Hepatocyte (in vitro differentiated cells): Measurements from ENCODE around the gene TELO2. TPM values are rescaled to one million over a fixed set of nuclear protein-coding genes. Genes with fewer than 3 reads are reported as not detected.

Experiments
- DNase-seq: peaks from one replicate; pipeline ENCODE4 v3.0.0-alpha.2; 2016; ENCODE audit warnings: low spot score
- H2AFZ ChIP-seq: fragments of 200-600 bp; sonication (generic); 2 replicates; pipeline ENCODE4 v1.6.0; 2016; ENCODE audit warnings: antibody characterized with exemption, mild to moderate bottlenecking
- H3K27ac ChIP-seq: fragments of 200-600 bp; sonication (generic); 2 replicates; pipeline ENCODE4 v1.5.1; 2016; ENCODE audit warnings: mild to moderate bottlenecking
- H3K27me3 ChIP-seq: fragments of 200-600 bp; sonication (generic); 2 replicates; pipeline ENCODE4 v1.6.1; 2016
- H3K36me3 ChIP-seq: fragments of 200-600 bp; sonication (generic); replicated peaks from 2 replicates; pipeline ENCODE4 v1.5.1; 2016; ENCODE audit warnings: low read depth; ENCODE audit not compliant: insufficient read depth
- H3K4me1 ChIP-seq: fragments of 200-600 bp; sonication (generic); 2 replicates; pipeline ENCODE4 v1.5.1; 2016; ENCODE audit warnings: mild to moderate bottlenecking, moderate library complexity; ENCODE audit not compliant: insufficient read depth
- H3K4me2 ChIP-seq: fragments of 200-600 bp; sonication (generic); 2 replicates; pipeline ENCODE4 v1.6.0; 2016
- H3K4me3 ChIP-seq: fragments of 200-600 bp; sonication (generic); 2 replicates; pipeline ENCODE4 v1.5.1; 2016; ENCODE audit warnings: mild to moderate bottlenecking
- H3K79me2 ChIP-seq: fragments of 200-600 bp; sonication (generic); 2 replicates; pipeline ENCODE4 v1.6.0; 2017; ENCODE audit warnings: mild to moderate bottlenecking
- H3K9me2 ChIP-seq: fragments of 200-600 bp; sonication (generic); replicated peaks from 2 replicates; pipeline ENCODE4 v1.6.0; 2017; ENCODE audit warnings: mild to moderate bottlenecking; ENCODE audit not compliant: insufficient read depth
- H3K9me3 ChIP-seq: fragments of 200-600 bp; sonication (generic); 2 replicates; pipeline ENCODE4 v1.5.1; 2016; ENCODE audit warnings: low read depth, mild to moderate bottlenecking
- H4K20me1 ChIP-seq: fragments of 200-600 bp; sonication (generic); 2 replicates; pipeline ENCODE4 v1.6.0; 2016; ENCODE audit warnings: mild to moderate bottlenecking; ENCODE audit not compliant: insufficient read depth, poor library complexity, severe bottlenecking
- CTCF ChIP-seq: fragments of 200-600 bp; sonication (generic); IDR thresholded peaks from 2 replicates; pipeline ENCODE4 v1.5.1; 2016; ENCODE audit warnings: antibody characterized with exemption, mild to moderate bottlenecking; ENCODE audit not compliant: poor library complexity
- EZH2 ChIP-seq: fragments of 200-600 bp; sonication (generic); IDR thresholded peaks from 2 replicates; pipeline ENCODE4 v1.6.1; 2016; ENCODE audit warnings: antibody characterized with exemption, mild to moderate bottlenecking, borderline replicate concordance
- EZH2phosphoT487 ChIP-seq: fragments of 200-600 bp; sonication (generic); IDR thresholded peaks from one replicate; pipeline ENCODE4 v1.6.1; 2018; ENCODE audit warnings: antibody characterized with exemption, mild to moderate bottlenecking, low read depth, moderate library complexity; ENCODE audit not compliant: unreplicated experiment, severe bottlenecking
- WGBS: methylation state at CpG from one replicate; pipeline ENCODE4 v1.1.6; 2016; ENCODE audit warnings: low lambda C conversion rate; ENCODE audit errors: missing lambda C conversion rate; 5-methylcytosine and 5-hydroxymethylcytosine counted together
- polyA plus RNA-seq: library from polyadenylated mRNA; unstranded; fragments of >200 nt; fragmentation: Nextera tagmentation; extraction: Ambion mirVana; gene quantifications from 2 replicates; pipeline ENCODE4 v1.2.1, GENCODE V29; 2016
- total RNA-seq: library from RNA; depleted of rRNA; stranded (reverse); fragments of >200 nt; gene quantifications from 2 replicates; pipeline ENCODE4 v1.2.3, GENCODE V29; 2014

Gene TELO2
- total and polyA plus RNA-seq, 2 experiments from 2014 or later = 22.8 to 50.9 TPM

- Histone ChIP-seq H4K20me1 (no peaks in the 10 kb centered on the region), H3K79me2 (no peaks in the 10 kb centered on the region), H3K4me3 (no peak overlapping the region), H3K9me2 (no peaks in the 10 kb centered on the region), H2AFZ (no peak overlapping the region), H3K4me1 (no peaks in the 10 kb centered on the region), H3K36me3 (no peaks in the 10 kb centered on the region), H3K9me3 (no peaks in the 10 kb centered on the region), H3K27me3 (no peaks in the 10 kb centered on the region), H3K27ac (no peak overlapping the region), H3K4me2 (no peak overlapping the region)
- WGBS = 96% methylated on average over 34 of the region's 34 CpGs
- TF ChIP-seq CTCF (no peak), EZH2 (no peak), EZH2phosphoT487 (no peak)
- DNase-seq = no peak
Observed at GRCh38 chr16:1554826-1555445, 61.8 kb downstream of the TELO2 start.

- Histone ChIP-seq H2AFZ (no peak overlapping the region), H3K4me2 (no peak overlapping the region), H3K4me1 (no peaks in the 10 kb centered on the region), H3K9me3 (no peaks in the 10 kb centered on the region), H4K20me1 (no peaks in the 10 kb centered on the region), H3K4me3 (no peak overlapping the region), H3K27me3 (no peaks in the 10 kb centered on the region), H3K27ac (no peak overlapping the region), H3K9me2 (no peaks in the 10 kb centered on the region), H3K36me3 (no peaks in the 10 kb centered on the region), H3K79me2 (no peaks in the 10 kb centered on the region)
- WGBS = 94% methylated on average over 13 of the region's 13 CpGs
- TF ChIP-seq EZH2phosphoT487 (no peak), CTCF (no peak), EZH2 (no peak)
- no peak for DNase-seq
Observed at GRCh38 chr16:1556254-1556653, 63.1 kb downstream of the TELO2 start.

GRCh38 chr16:1557074-1557473 is 63.9 kb downstream of the TELO2 start:
- H3K4me1 ChIP-seq = no peaks in the 10 kb centered on the region
- no peak overlapping the region for H3K4me2 ChIP-seq
- no peak overlapping the region for H3K27ac ChIP-seq
- H3K36me3 ChIP-seq = no peaks in the 10 kb centered on the region
- no peaks in the 10 kb centered on the region for H3K79me2 ChIP-seq
- 97% methylated on average over 16 of the region's 16 CpGs for WGBS
- DNase-seq = no peak
- H2AFZ ChIP-seq = no peak overlapping the region
- TF ChIP-seq EZH2phosphoT487 (no peak), CTCF (no peak), EZH2 (no peak)
- no peaks in the 10 kb centered on the region for H4K20me1 ChIP-seq
- no peaks in the 10 kb centered on the region for H3K9me3 ChIP-seq
- H3K27me3 ChIP-seq = no peaks in the 10 kb centered on the region
- H3K9me2 ChIP-seq = no peaks in the 10 kb centered on the region
- no peak overlapping the region for H3K4me3 ChIP-seq
